Measurements from ENCODE around the gene SPP2. TPM values are rescaled to one million over a fixed set of nuclear protein-coding genes. Genes with fewer than 3 reads are reported as not detected.

The SPP2 gene
- total RNA-seq, 1 experiment from 2014 or later, result not detected

- Histone ChIP-seq H3K4me1 (ENCODE audit: control insufficient read depth, insufficient read depth, low read length) (no peaks in the 10 kb centered on the region), H3K36me3 (ENCODE audit: control insufficient read depth, insufficient read depth, low read length) (no peaks in the 10 kb centered on the region), H3K27me3 (ENCODE audit: control insufficient read depth, insufficient read depth, low read length) (no peaks in the 10 kb centered on the region), H3K4me3 (ENCODE audit: low read depth in 2 of 2, low read length in 2 of 2) (no peak overlapping the region), H3K27ac (ENCODE audit: low read length) (no peak overlapping the region), H3K9me3 (ENCODE audit: control insufficient read depth, insufficient read depth, low read depth, low read length) (no peaks in the 10 kb centered on the region)
- BruUV-seq (replicated peaks), result no TSS peak
- ChIA-PET CTCF (no interaction called here), POLR2A (no interaction called here)
- TF ChIP-seq CTCF (IDR thresholded peaks at IDR 0.05) (no peak), POLR2AphosphoS5 (IDR thresholded peaks at IDR 0.05; ENCODE audit: low read depth, low read length) (no peak), REST (IDR thresholded peaks at IDR 0.05; ENCODE audit: insufficient read depth in 1 of 2, low read depth in 2 of 2, low read length in 1 of 2) (no peak), TCF7L2 (IDR thresholded peaks at IDR 0.05; ENCODE audit: low read depth, low read length) (no peak), SIN3A (IDR thresholded peaks at IDR 0.05; ENCODE audit: borderline replicate concordance, insufficient read depth, low read depth, low read length) (no peak)
- intact Hi-C loops (cut with micrococcal nuclease; ENCODE audit: unreplicated experiment), result no loop called here
- DNase-seq (ENCODE audit: low read depth, low spot score), result no peak
- in situ Hi-C loops (cut with HindIII; ENCODE audit: low pct_unique_long_range_greater_than_20kb, low sequenced_read_pairs), result no loop called here
- no peak for ATAC-seq
These were observed 58.8 kb downstream of the SPP2 start for GRCh38 chr2:234109321-234109720.

- BruUV-seq (replicated peaks), result no TSS peak
- H3K27ac ChIP-seq (ENCODE audit: low read length), result no peak overlapping the region; the same call in 1 of the 2 replicates
- H3K4me3 ChIP-seq (ENCODE audit: low read depth in 2 of 2, low read length in 2 of 2), result no peak overlapping the region
- H3K27me3 ChIP-seq (ENCODE audit: control insufficient read depth, insufficient read depth, low read length), result no peaks in the 10 kb centered on the region
- intact Hi-C loops (cut with micrococcal nuclease; ENCODE audit: unreplicated experiment) (no loop called here), in situ Hi-C loops (cut with HindIII; ENCODE audit: low pct_unique_long_range_greater_than_20kb, low sequenced_read_pairs) (no loop called here)
- ChIA-PET CTCF (no interaction called here), POLR2A (no interaction called here)
- H3K36me3 ChIP-seq (ENCODE audit: control insufficient read depth, insufficient read depth, low read length), result no peaks in the 10 kb centered on the region
- H3K9me3 ChIP-seq (ENCODE audit: control insufficient read depth, insufficient read depth, low read depth, low read length), result 0 out of 2 replicates have a peak, but pooled peaks cover 4% of the 10 kb centered on the region
- H3K4me1 ChIP-seq (ENCODE audit: control insufficient read depth, insufficient read depth, low read length), result no peaks in the 10 kb centered on the region
- DNase-seq (ENCODE audit: low read depth, low spot score), result no peak
- TF ChIP-seq REST (IDR thresholded peaks at IDR 0.05; ENCODE audit: insufficient read depth in 1 of 2, low read depth in 2 of 2, low read length in 1 of 2), result peak; percentile 71 to 83; a peak in 3 of 4 replicates
- TF ChIP-seq SIN3A (IDR thresholded peaks at IDR 0.05; ENCODE audit: borderline replicate concordance, insufficient read depth, low read depth, low read length), result no peak
- ATAC-seq, result no peak
These were observed 59.7 kb downstream of the SPP2 start for GRCh38 chr2:234110219-234110618.
